ENCODE results near the gene SLC25A10.

DNA sequence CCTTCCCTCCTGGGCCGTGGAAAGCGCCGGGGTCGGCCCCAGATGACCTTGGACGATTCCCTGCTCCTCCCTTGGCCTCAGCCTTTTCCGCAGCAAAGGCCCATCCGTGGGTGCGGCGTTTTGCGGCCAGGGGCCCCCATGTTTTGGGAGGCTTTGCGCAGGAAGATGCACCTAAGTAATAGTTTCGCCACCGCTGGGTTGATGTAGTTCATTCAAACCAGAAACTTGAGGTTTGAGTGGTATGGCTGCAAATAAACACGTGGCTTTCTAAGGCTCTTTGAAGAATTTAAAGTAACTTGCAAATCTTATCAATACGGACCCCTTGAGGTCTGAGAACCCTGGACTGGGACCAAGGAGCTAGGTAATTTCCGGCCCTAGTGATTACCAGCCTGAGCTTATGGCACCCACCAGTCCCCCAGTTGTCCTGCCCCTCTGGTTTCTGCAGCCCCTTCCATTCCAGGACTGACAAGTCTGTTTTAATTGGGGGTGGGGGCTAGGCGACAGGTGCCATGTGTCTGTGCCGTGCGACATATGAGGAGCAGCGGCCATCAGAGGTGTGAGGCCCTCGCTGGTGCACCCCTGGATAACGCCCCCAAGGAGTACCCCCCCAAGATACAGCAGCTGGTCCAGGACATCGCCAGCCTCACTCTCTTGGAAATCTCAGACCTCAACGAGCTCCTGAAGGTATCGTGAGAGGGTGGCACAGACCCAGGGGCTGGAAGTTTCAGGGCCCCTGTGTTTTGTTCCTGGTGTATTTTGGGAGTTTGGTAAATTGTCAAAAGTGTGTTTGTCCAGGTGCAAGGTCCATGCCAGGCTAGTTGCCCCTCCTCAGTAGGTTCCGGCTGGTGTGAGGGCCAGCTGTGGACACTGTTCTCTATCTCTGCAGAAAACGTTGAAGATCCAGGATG is 8.1 kb upstream of the SLC25A10 start:
- no peak for TF ChIP-seq CTCF (IDR thresholded peaks at IDR 0.05)
- TF ChIP-seq POLR2A (IDR thresholded peaks at IDR 0.05): no peak

Data from testis (tissue), 2 donors.